A673 (cell line): Measurements from ENCODE around the gene RPRD1B.

Experiments
- CTCF ChIP-seq: fragments of 300-800, 200-600 bp; sonication (generic); conservative IDR thresholded peaks from 2 replicates; pipeline ENCODE4 v1.5.1; 2017; ENCODE audit warnings: low read depth, mild to moderate bottlenecking, antibody characterized with exemption, low read length, moderate library complexity, mixed read lengths
- EZH2 ChIP-seq: fragments of 200-600 bp; sonication (generic); IDR thresholded peaks from 2 replicates; pipeline ENCODE4 v1.6.1; 2017; ENCODE audit warnings: borderline replicate concordance, low read depth, mild to moderate bottlenecking, mixed read lengths, antibody characterized with exemption, low read length; ENCODE audit not compliant: poor library complexity, severe bottlenecking

GRCh38 chr20:38112261-38112929 is 78.8 kb downstream of the RPRD1B start:
- TF ChIP-seq CTCF (no peak), EZH2 (no peak)
